ENCODE results near the gene RAB1B.
A peak's percentile ranks its signal among the peaks of the same experiment; 100 is the strongest.
"Not testable (repeated sequence)": the region's sequence is repeated elsewhere in the genome, so short reads cannot be mapped to it uniquely, and the experiment has no call there.

The RAB1B gene

DNA sequence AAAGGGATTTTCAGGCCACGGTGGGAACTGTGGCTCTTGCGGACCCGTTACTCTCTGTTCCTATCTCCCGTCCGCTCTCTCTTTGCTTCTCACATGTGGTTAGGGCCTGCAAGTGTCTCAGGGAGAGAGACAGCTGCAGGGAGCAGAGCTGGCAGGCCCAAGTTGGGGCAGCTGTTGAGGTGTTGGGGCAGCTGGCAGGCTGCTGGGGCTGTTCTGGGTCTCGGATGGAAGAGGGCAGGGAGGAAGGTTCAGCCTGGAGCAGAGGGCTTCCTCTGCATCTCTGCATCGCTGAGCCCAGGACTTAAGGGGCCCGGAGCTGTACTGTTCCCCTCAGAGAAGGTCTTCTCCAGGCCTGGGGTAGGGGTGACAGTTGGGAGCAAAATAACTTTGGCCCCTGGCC lies 7.0 kb downstream of the RAB1B start:
- H3K9me3 Mint-ChIP-seq: no peaks in the 10 kb centered on the region
- peaks cover 4% of the 10 kb centered on the region for H3K27me3 Mint-ChIP-seq (ENCODE audit: low read depth)
- peak overlapping the region in 2 of 3 experiments; percentile 19 to 44 for H3K27ac Mint-ChIP-seq
- peaks cover 28% of the 10 kb centered on the region for H3K4me1 Mint-ChIP-seq
- H3K4me3 Mint-ChIP-seq: peak overlapping the region in 2 of 3 experiments; percentile 50 to 62
- peaks cover 41% of the 10 kb centered on the region for H3K36me3 Mint-ChIP-seq (ENCODE audit: low read depth)
- no peak for TF ChIP-seq CTCF (IDR thresholded peaks at IDR 0.05; ENCODE audit: unreplicated experiment in 3 of 3)

DNA sequence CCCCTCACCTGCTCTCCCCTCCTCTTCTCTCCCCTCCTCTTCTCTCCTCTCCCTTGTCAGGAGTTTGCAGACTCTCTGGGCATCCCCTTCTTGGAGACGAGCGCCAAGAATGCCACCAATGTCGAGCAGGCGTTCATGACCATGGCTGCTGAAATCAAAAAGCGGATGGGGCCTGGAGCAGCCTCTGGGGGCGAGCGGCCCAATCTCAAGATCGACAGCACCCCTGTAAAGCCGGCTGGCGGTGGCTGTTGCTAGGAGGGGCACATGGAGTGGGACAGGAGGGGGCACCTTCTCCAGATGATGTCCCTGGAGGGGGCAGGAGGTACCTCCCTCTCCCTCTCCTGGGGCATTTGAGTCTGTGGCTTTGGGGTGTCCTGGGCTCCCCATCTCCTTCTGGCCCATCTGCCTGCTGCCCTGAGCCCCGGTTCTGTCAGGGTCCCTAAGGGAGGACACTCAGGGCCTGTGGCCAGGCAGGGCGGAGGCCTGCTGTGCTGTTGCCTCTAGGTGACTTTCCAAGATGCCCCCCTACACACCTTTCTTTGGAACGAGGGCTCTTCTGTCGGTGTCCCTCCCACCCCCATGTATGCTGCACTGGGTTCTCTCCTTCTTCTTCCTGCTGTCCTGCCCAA lies 7.7 kb downstream of the RAB1B start:
- H3K9me3 Mint-ChIP-seq: no peaks in the 10 kb centered on the region
- no peak overlapping the region for H3K27ac Mint-ChIP-seq
- peaks cover 37% of the 10 kb centered on the region for H3K36me3 Mint-ChIP-seq (ENCODE audit: low read depth)
- H3K4me1 Mint-ChIP-seq: peaks cover 31% of the 10 kb centered on the region
- H3K27me3 Mint-ChIP-seq (ENCODE audit: low read depth): peaks cover 4% of the 10 kb centered on the region
- TF ChIP-seq CTCF (IDR thresholded peaks at IDR 0.05; ENCODE audit: unreplicated experiment in 3 of 3): no peak
- H3K4me3 Mint-ChIP-seq: no peak overlapping the region

DNA sequence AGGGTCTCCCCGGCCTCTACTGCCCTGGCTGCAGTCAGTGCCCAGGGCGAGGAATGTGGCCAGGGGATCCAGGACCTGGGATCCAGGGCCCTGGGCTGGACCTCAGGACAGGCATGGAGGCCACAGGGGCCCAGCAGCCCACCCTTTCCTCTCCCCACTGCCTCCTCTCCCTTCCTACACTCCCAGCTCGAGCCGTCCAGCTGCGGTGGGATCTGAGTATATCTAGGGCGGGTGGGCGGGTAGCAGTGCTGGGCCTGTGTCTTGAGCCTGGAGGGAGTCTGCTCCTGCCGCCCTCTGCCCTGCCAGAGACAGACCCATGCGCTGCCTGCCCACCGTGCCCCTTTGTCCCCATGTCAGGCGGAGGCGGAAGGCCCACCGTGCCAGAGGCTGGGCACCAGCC lies 8.2 kb downstream of the RAB1B start:
- peaks cover 35% of the 10 kb centered on the region for H3K4me1 Mint-ChIP-seq

DNA sequence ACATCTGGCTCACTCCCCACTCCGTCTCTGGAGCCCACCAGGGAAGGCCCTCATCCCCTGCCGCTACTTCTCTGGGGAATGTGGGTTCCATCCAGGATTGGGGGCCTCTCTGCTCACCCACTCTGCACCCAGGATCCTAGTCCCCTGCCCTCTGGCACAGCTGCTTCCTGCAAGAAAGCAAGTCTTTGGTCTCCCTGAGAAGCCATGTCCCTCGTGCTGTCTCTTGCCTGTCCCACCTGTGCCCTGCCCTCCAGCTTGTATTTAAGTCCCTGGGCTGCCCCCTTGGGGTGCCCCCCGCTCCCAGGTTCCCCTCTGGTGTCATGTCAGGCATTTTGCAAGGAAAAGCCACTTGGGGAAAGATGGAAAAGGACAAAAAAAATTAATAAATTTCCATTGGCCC lies 8.6 kb downstream of the RAB1B start:
- Mint-ChIP-seq H3K4me1 (peaks cover 35% of the 10 kb centered on the region), H3K4me3 (peak overlapping the region; percentile 38 to 67 (median 61)), H3K36me3 (ENCODE audit: low read depth) (peaks cover 31% of the 10 kb centered on the region)
- not testable (repeated sequence) for H3K27ac Mint-ChIP-seq; H3K27me3 Mint-ChIP-seq (ENCODE audit: low read depth); H3K9me3 Mint-ChIP-seq

More for the DNA sequence above, 8.2 kb downstream of the RAB1B start:
- H3K27ac Mint-ChIP-seq; H3K4me3 Mint-ChIP-seq; H3K27me3 Mint-ChIP-seq (ENCODE audit: low read depth); H3K9me3 Mint-ChIP-seq: not testable (repeated sequence)
- peaks cover 36% of the 10 kb centered on the region for H3K36me3 Mint-ChIP-seq (ENCODE audit: low read depth)

GRCh38 chr11:66277471-66278362 lies 9.3 kb downstream of the RAB1B start, which contains the start of gene CNIH2:
Gene CNIH2, plus strand, starts transcription at chr11:66278175. Its CDS starts 282 bp downstream, at chr11:66278457.
- no peak for TF ChIP-seq CTCF (IDR thresholded peaks at IDR 0.05; ENCODE audit: unreplicated experiment in 3 of 3)
- Mint-ChIP-seq H3K36me3 (ENCODE audit: low read depth) (peaks cover 26% of the 10 kb centered on the region), H3K27ac (no peak within 1 kb of the TSS), H3K27me3 (ENCODE audit: low read depth) (peaks cover 4% of the 10 kb centered on the region), H3K4me3 (peak within 1 kb of the TSS; percentile 79 to 80 (median 79)), H3K9me3 (no peaks in the 10 kb centered on the region), H3K4me1 (peaks cover 35% of the 10 kb centered on the region)

- peak overlapping the region; percentile 79 to 80 (median 79) for H3K4me3 Mint-ChIP-seq
- peaks cover 4% of the 10 kb centered on the region for H3K27me3 Mint-ChIP-seq (ENCODE audit: low read depth)
- H3K9me3 Mint-ChIP-seq: no peaks in the 10 kb centered on the region
- H3K27ac Mint-ChIP-seq: no peak overlapping the region
- H3K4me1 Mint-ChIP-seq: peaks cover 30% of the 10 kb centered on the region
- H3K36me3 Mint-ChIP-seq (ENCODE audit: low read depth): peaks cover 19% of the 10 kb centered on the region
- no peak for TF ChIP-seq CTCF (IDR thresholded peaks at IDR 0.05; ENCODE audit: unreplicated experiment in 3 of 3)
Measured at GRCh38 chr11:66278363-66279091, 10.1 kb downstream of the RAB1B start.
